H1 (cell line): Measurements from ENCODE around the gene PDIA5. TPM values are rescaled to one million over a fixed set of nuclear protein-coding genes. Genes with fewer than 3 reads are reported as not detected.

Experiments used
- CTCF ChIA-PET: fragments of 300-600 bp; sonication (Branson Sonifier 250); formaldehyde crosslinking; loops from one replicate; lab custom pipeline; 2021; ENCODE audit not compliant: partially characterized antibody; lab: Charles Lee
- POLR2A ChIA-PET: fragments of 300-600 bp; sonication (Branson Sonifier 250); formaldehyde crosslinking; loops from one replicate; lab custom pipeline; 2021; ENCODE audit warnings: inconsistent platforms; ENCODE audit not compliant: partially characterized antibody; lab: Charles Lee
- DNase-seq, 2 experiments: peaks; one replicate each; pipeline versions ENCODE4 v3.0.0 to v3.0.0-alpha.2; 2010 to 2022; ENCODE audit warnings: low spot score in 2 of 2, low read depth in 1 of 2, mixed read lengths in 1 of 2
- FAIRE-seq: peaks from 2 replicates; lab custom pipeline; 2011; peaks lifted over from hg19 to GRCh38; lab: Jason Lieb, UNC
- H2AFZ ChIP-seq: 2 replicates; pipeline ENCODE4 v1.8.1; 2012; ENCODE audit warnings: low read length, inconsistent platforms
- H2AK5ac ChIP-seq: 2 replicates; pipeline ENCODE4 v1.6.1; 2013; ENCODE audit warnings: low read depth, low read length
- H2BK120ac ChIP-seq: replicated peaks from 2 replicates; pipeline ENCODE3; 2013; ENCODE audit warnings: low read depth, low read length, inconsistent platforms
- H2BK12ac ChIP-seq: 2 replicates; pipeline ENCODE4 v1.6.1; 2013; ENCODE audit warnings: low read depth, low read length
- H2BK15ac ChIP-seq: 2 replicates; pipeline ENCODE4 v1.6.1; 2013; ENCODE audit warnings: low read length
- H2BK20ac ChIP-seq: 2 replicates; pipeline ENCODE4 v1.6.1; 2013; ENCODE audit warnings: low read length
- H2BK5ac ChIP-seq: 2 replicates; pipeline ENCODE4 v1.6.1; 2013; ENCODE audit warnings: low read depth, low read length
- H3K14ac ChIP-seq: 2 replicates; pipeline ENCODE4 v1.6.1; 2013; ENCODE audit warnings: inconsistent platforms; ENCODE audit not compliant: insufficient read length
- H3K18ac ChIP-seq: 2 replicates; pipeline ENCODE4 v1.6.1; 2013; ENCODE audit warnings: low read length; ENCODE audit errors: extremely low read depth
- H3K23ac ChIP-seq: 2 replicates; pipeline ENCODE4 v1.6.1; 2013; ENCODE audit warnings: inconsistent platforms; ENCODE audit not compliant: insufficient read length
- H3K23me2 ChIP-seq: 2 replicates; pipeline ENCODE4 v1.6.1; 2013; ENCODE audit warnings: low read depth, low read length
- H3K27ac ChIP-seq: 2 replicates; pipeline ENCODE4 v1.6.1; 2011; ENCODE audit warnings: low read depth, low read length, inconsistent platforms
- H3K27me3 ChIP-seq, 4 experiments: replicated peaks in 1 of 4; 1 replicate in 1 of 4; 2 replicates in 3 of 4; pipeline versions ENCODE4 v1.6.1 to v1.8.1; 2011 to 2013; ENCODE audit warnings: low read length in 3 of 4, mild to moderate bottlenecking in 3 of 4, inconsistent platforms in 2 of 4, mixed read lengths in 2 of 4, moderate library complexity in 1 of 4; ENCODE audit not compliant: control insufficient read depth in 3 of 4, insufficient read depth in 3 of 4; ENCODE audit errors: extremely low read depth in 1 of 4
- H3K36me3 ChIP-seq, 4 experiments: 2 replicates each; pipeline versions ENCODE4 v1.6.1 to v1.8.1; 2011 to 2013; ENCODE audit warnings: mild to moderate bottlenecking in 4 of 4, low read length in 3 of 4, moderate library complexity in 2 of 4, control low read depth in 1 of 4, inconsistent platforms in 1 of 4; ENCODE audit not compliant: insufficient read depth in 4 of 4, control insufficient read depth in 2 of 4
- H3K4ac ChIP-seq: replicated peaks from 2 replicates; pipeline ENCODE3; 2013; ENCODE audit warnings: low read length, low read depth, mixed read lengths, inconsistent platforms; ENCODE audit not compliant: insufficient read length
- H3K4me1 ChIP-seq, 4 experiments: replicated peaks in 1 of 4; 1 replicate in 1 of 4; 2 replicates in 3 of 4; pipeline versions ENCODE4 v1.6.1 to v1.8.1; 2011 to 2013; ENCODE audit warnings: low read length in 3 of 4, inconsistent platforms in 2 of 4, mixed read lengths in 1 of 4; ENCODE audit not compliant: insufficient read depth in 4 of 4, control insufficient read depth in 3 of 4
- H3K4me2 ChIP-seq, 2 experiments: 2 replicates each; pipeline versions ENCODE4 v1.6.1 to v1.8.1; 2011 to 2013; ENCODE audit warnings: low read depth in 2 of 2, low read length in 2 of 2, control low read depth in 1 of 2, inconsistent platforms in 1 of 2, mild to moderate bottlenecking in 1 of 2; ENCODE audit not compliant: insufficient read depth in 1 of 2
- H3K4me3 ChIP-seq, 4 experiments: fragments of 200-600, 300-600 bp in 1 of 4; sonication (generic), shearing (Covaris generic), sonication (Bioruptor Twin) in 1 of 4; 2 replicates each; pipeline versions ENCODE4 v1.5.1 to v1.8.1; 2011 to 2016; ENCODE audit warnings: low read length in 4 of 4, low read depth in 3 of 4, control low read depth in 2 of 4, inconsistent platforms in 2 of 4, mild to moderate bottlenecking in 2 of 4, mixed read lengths in 1 of 4, moderate library complexity in 1 of 4; ENCODE audit not compliant: insufficient read depth in 2 of 4; ENCODE audit errors: extremely low read depth in 1 of 4
- H3K56ac ChIP-seq: replicated peaks from 2 replicates; pipeline ENCODE3; 2013; ENCODE audit warnings: low read depth, mild to moderate bottlenecking, mixed read lengths, low read length, inconsistent platforms; ENCODE audit not compliant: insufficient read length
- H3K79me1 ChIP-seq: 2 replicates; pipeline ENCODE4 v1.6.1; 2013; ENCODE audit warnings: low read depth, low read length, control low read depth
- H3K79me2 ChIP-seq, 2 experiments: 2 replicates each; pipeline versions ENCODE4 v1.6.1 to v1.8.1; 2012 to 2013; ENCODE audit warnings: low read length in 2 of 2, mild to moderate bottlenecking in 2 of 2, inconsistent platforms in 1 of 2; ENCODE audit not compliant: insufficient read depth in 2 of 2, control insufficient read depth in 1 of 2
- H3K9ac ChIP-seq, 4 experiments: replicated peaks in 1 of 4; 1 replicate in 1 of 4; 2 replicates in 3 of 4; pipeline versions ENCODE4 v1.6.1 to v1.8.1; 2011 to 2013; ENCODE audit warnings: low read depth in 3 of 4, low read length in 3 of 4, control low read depth in 2 of 4, mild to moderate bottlenecking in 2 of 4, moderate library complexity in 2 of 4, inconsistent platforms in 1 of 4; ENCODE audit errors: extremely low read depth in 1 of 4
- H3K9me3 ChIP-seq, 2 experiments: 2 replicates each; pipeline versions ENCODE4 v1.6.1 to v1.8.1; 2012 to 2013; ENCODE audit warnings: mild to moderate bottlenecking in 2 of 2, moderate library complexity in 2 of 2, control low read depth in 1 of 2, inconsistent platforms in 1 of 2, low read depth in 1 of 2, low read length in 1 of 2, mixed read lengths in 1 of 2; ENCODE audit not compliant: insufficient read depth in 2 of 2
- H4K20me1 ChIP-seq, 2 experiments: replicated peaks in 1 of 2; 2 replicates each; pipeline versions ENCODE3 to v1.8.1; 2011 to 2013; ENCODE audit warnings: inconsistent platforms in 2 of 2, low read length in 2 of 2, mild to moderate bottlenecking in 1 of 2; ENCODE audit not compliant: insufficient read depth in 2 of 2, control insufficient read depth in 1 of 2
- H4K5ac ChIP-seq: 2 replicates; pipeline ENCODE4 v1.6.1; 2013; ENCODE audit warnings: low read length, low read depth, mixed read lengths, inconsistent platforms; ENCODE audit not compliant: insufficient read length
- H4K8ac ChIP-seq: 2 replicates; pipeline ENCODE4 v1.8.0; 2013; ENCODE audit warnings: mild to moderate bottlenecking, moderate library complexity, low read length, inconsistent platforms; ENCODE audit not compliant: insufficient read depth; ENCODE audit errors: extremely low read depth
- H4K91ac ChIP-seq: replicated peaks from 2 replicates; pipeline ENCODE3; 2013; ENCODE audit warnings: low read length, mixed read lengths, inconsistent platforms; ENCODE audit not compliant: insufficient read length
- BRCA1 ChIP-seq: IDR thresholded peaks from 2 replicates; pipeline ENCODE4 v1.6.1; 2012; ENCODE audit warnings: low read depth, low read length, improper control_type of control experiment
- CEBPB ChIP-seq: IDR thresholded peaks from 2 replicates; pipeline ENCODE4 v1.6.1; 2012; ENCODE audit warnings: low read depth, low read length
- GTF2F1 ChIP-seq: IDR thresholded peaks from 2 replicates; pipeline ENCODE4 v1.6.1; 2012; ENCODE audit warnings: low read depth, low read length, improper control_type of control experiment, borderline replicate concordance
- MAX ChIP-seq: IDR thresholded peaks from 2 replicates; pipeline ENCODE4 v1.6.1; 2012; ENCODE audit warnings: inconsistent platforms
- POLR2AphosphoS5 ChIP-seq: IDR thresholded peaks from 2 replicates; pipeline ENCODE4 v1.6.1; 2011; ENCODE audit warnings: low read depth, low read length
- RAD21 ChIP-seq, 2 experiments: IDR thresholded peaks in 1 of 2; conservative IDR thresholded peaks in 1 of 2; 2 replicates each; pipeline ENCODE4 v1.6.1; 2011; ENCODE audit warnings: low read depth in 2 of 2, low read length in 2 of 2, improper control_type of control experiment in 1 of 2, inconsistent platforms in 1 of 2, mild to moderate bottlenecking in 1 of 2, moderate library complexity in 1 of 2
- RFX5 ChIP-seq: IDR thresholded peaks from 2 replicates; pipeline ENCODE4 v1.6.1; 2011; ENCODE audit warnings: low read depth, low read length, improper control_type of control experiment, borderline replicate concordance
- RXRA ChIP-seq: IDR thresholded peaks from 2 replicates; pipeline ENCODE4 v1.6.1; 2011; ENCODE audit warnings: low read depth, mild to moderate bottlenecking, low read length, moderate library complexity; ENCODE audit not compliant: insufficient read depth
- SIN3A ChIP-seq, 2 experiments: IDR thresholded peaks in 1 of 2; conservative IDR thresholded peaks in 1 of 2; 2 replicates each; pipeline ENCODE4 v1.6.1; 2011 to 2012; ENCODE audit warnings: low read length in 2 of 2, improper control_type of control experiment in 1 of 2, low read depth in 1 of 2, mild to moderate bottlenecking in 1 of 2
- SIRT6 ChIP-seq: IDR thresholded peaks from one replicate; pipeline ENCODE4 v1.7.1; 2012; ENCODE audit warnings: low read length, inconsistent platforms
- SUZ12 ChIP-seq: fragments of 200-600 bp; sonication (generic); IDR thresholded peaks from 2 replicates; pipeline ENCODE4 v1.6.1; 2012; ENCODE audit warnings: mild to moderate bottlenecking, inconsistent platforms, low read length, moderate library complexity, mixed read lengths
- TAF1 ChIP-seq: IDR thresholded peaks from 2 replicates; pipeline ENCODE4 v1.6.1; 2011; ENCODE audit warnings: mild to moderate bottlenecking, low read depth, low read length
- TBP ChIP-seq: IDR thresholded peaks from 2 replicates; pipeline ENCODE4 v1.6.1; 2011; ENCODE audit warnings: low read depth, low read length, improper control_type of control experiment
- TCF12 ChIP-seq: IDR thresholded peaks from 2 replicates; pipeline ENCODE4 v1.6.1; 2011; ENCODE audit warnings: low read depth, mild to moderate bottlenecking, low read length
- YY1 ChIP-seq: IDR thresholded peaks from 2 replicates; pipeline ENCODE4 v1.6.1; 2011; ENCODE audit warnings: low read depth, mild to moderate bottlenecking, low read length
- WGBS, 2 experiments: shearing (Covaris generic) in 1 of 2; methylation state at CpG; one replicate each; pipeline versions ENCODE4 v1.1.6 to v1.1.7; 2013 to 2015; ENCODE audit warnings: low lambda C conversion rate in 2 of 2, mixed read lengths in 2 of 2, inconsistent platforms in 1 of 2, low coverage in 1 of 2, missing lambda C conversion rate in 1 of 2; ENCODE audit not compliant: insufficient replicate concordance in 2 of 2, insufficient coverage in 1 of 2, insufficient read length in 1 of 2; ENCODE audit errors: extremely low coverage in 1 of 2, missing lambda C conversion rate in 1 of 2; 5-methylcytosine and 5-hydroxymethylcytosine counted together
- polyA plus RNA-seq, 7 experiments: library from polyadenylated mRNA; depleted of rRNA in 3 of 7; stranded (reverse) in 5 of 7; unstranded in 2 of 7; fragments of >200 nt in 5 of 7; fragments of 200-250 nt in 2 of 7; gene quantifications; 1 replicate in 5 of 7; 2 replicates in 1 of 7; 4 replicates in 1 of 7; pipeline versions ENCODE4 v1.2.1 to v1.2.3, GENCODE V29; 2011 to 2013; ENCODE audit warnings: missing spikeins in 2 of 7, mixed read lengths in 2 of 7
- total RNA-seq: library from RNA; stranded (reverse); fragmentation: NEBNext Ultra II Directional; extraction: Animal tissue kit (Norgen Biotek cat#: 25700); gene quantifications from 2 replicates; pipeline ENCODE4 v1.2.1, GENCODE V29; 2021

The PDIA5 gene
- total and polyA plus RNA-seq, 2 of the 8 experiments (the other 6 are each of a cell fraction or from before 2014, with no cell fraction given) = 18.2 to 32.8 TPM

- Histone ChIP-seq H2BK15ac (no peak overlapping the region), H3K27ac (no peak overlapping the region), H2BK120ac (no peak overlapping the region), H3K4ac (no peak overlapping the region), H2BK20ac (no peak overlapping the region), H3K23me2 (no peaks in the 10 kb centered on the region), H3K9ac (no peak overlapping the region), H3K9me3 (no peaks in the 10 kb centered on the region), H3K36me3 (no peaks in the 10 kb centered on the region), H3K14ac (no peak overlapping the region), H3K23ac (no peak overlapping the region), H4K5ac (no peak overlapping the region), H2BK12ac (no peak overlapping the region), H3K4me1 (no peaks in the 10 kb centered on the region; a peak in 3 of 7 replicates), H3K4me3 (no peak overlapping the region), H3K18ac (no peak overlapping the region), H4K91ac (no peak overlapping the region), H3K56ac (no peak overlapping the region), H3K79me1 (no peaks in the 10 kb centered on the region), H3K4me2 (no peak overlapping the region), H2AK5ac (no peak overlapping the region), H4K8ac (no peak overlapping the region), H3K27me3 (no peaks in the 10 kb centered on the region), H3K79me2 (no peaks in the 10 kb centered on the region), H4K20me1 (no peaks in the 10 kb centered on the region), H2AFZ (no peak overlapping the region), H2BK5ac (no peak overlapping the region)
- DNase-seq (no peak), FAIRE-seq (no peak)
- 87% methylated on average over 4 of the region's 4 CpGs; no CpG with 5 or more reads in 1 of the 2 experiments for WGBS, 2 experiments
- POLR2A ChIA-PET = no interaction called here
- CTCF ChIA-PET = interaction anchor here (1.0 to 1.4 kb wide), 3 partner anchors 11 to 112 kb away, joined by 3 to 4 read pairs (median 3); no protein-coding TSS in a partner anchor
- TF ChIP-seq POLR2AphosphoS5 (no peak), GTF2F1 (no peak), YY1 (no peak), CEBPB (no peak), TAF1 (no peak), BRCA1 (no peak), RAD21 (IDR thresholded peaks at IDR 0.05 in 1 of 2, conservative IDR thresholded peaks at IDR 0.05 in 1 of 2; ENCODE audit: low read depth in 2 of 2, low read length in 2 of 2) (no peak), SIRT6 (no peak), MAX (no peak), SIN3A (conservative IDR thresholded peaks at IDR 0.05 in 1 of 2, IDR thresholded peaks at IDR 0.05 in 1 of 2; ENCODE audit: low read depth in 1 of 2, low read length in 2 of 2) (no peak), RXRA (no peak), TCF12 (no peak), TBP (no peak), RFX5 (no peak), SUZ12 (no peak)
Observed at GRCh38 chr3:123054931-123055330, 11.9 kb upstream of the PDIA5 start.
